ENCODE measurements around the gene PJA1. TPM values are rescaled to one million over a fixed set of nuclear protein-coding genes. Genes with fewer than 3 reads are reported as not detected.

PJA1 gene
- total RNA-seq, 4 donors from 2014 or later, result 14.1 to 23.2 (median 16.5) TPM

- TF ChIP-seq POLR2A (IDR thresholded peaks at IDR 0.05), result no peak
- TF ChIP-seq EP300 (IDR thresholded peaks at IDR 0.05), result no peak
- TF ChIP-seq CTCF (IDR thresholded peaks at IDR 0.05), result no peak
- no peak for TF ChIP-seq POLR2AphosphoS5 (IDR thresholded peaks at IDR 0.05)
- no peaks in the 10 kb centered on the region for H3K9me3 ChIP-seq
- no peaks in the 10 kb centered on the region for H3K36me3 ChIP-seq
- H3K4me1 ChIP-seq, result peaks cover 6% of the 10 kb centered on the region
- H3K27ac ChIP-seq, result no peak overlapping the region
- H3K27me3 ChIP-seq, result no peaks in the 10 kb centered on the region
- no peak for DNase-seq (ENCODE audit: low spot score in 2 of 2)
- no peak overlapping the region for H3K4me3 ChIP-seq
Observed at GRCh38 chrX:69113723-69114122, 51.5 kb downstream of the PJA1 start.
